Measurements from ENCODE around the gene IL20.

IL20 gene

DNA sequence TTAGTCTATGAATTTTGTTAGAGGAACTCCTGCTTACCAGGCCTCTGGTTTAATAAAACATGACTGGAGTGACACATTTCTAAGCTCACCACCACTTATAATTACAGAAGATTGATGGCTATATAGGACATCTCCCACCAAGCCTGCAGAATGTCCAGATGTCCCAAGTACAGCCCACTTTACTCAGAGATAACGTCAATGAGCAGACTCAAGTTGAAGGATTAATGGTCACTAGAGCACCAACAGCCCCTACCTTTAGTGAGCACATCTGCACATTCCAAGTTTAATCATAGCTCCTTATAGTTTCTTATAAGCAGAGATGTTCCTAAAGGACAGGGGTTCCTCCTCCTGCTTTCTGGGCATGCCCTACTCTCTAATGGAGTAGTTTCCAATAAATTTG lies 37.4 kb upstream of the IL20 start:
- TF ChIP-seq CTCF (conservative IDR thresholded peaks at IDR 0.05; ENCODE audit: low read depth, low read length), result no peak
- no peak for DNase-seq (ENCODE audit: low read depth)
- no peak overlapping the region for H3K4me3 ChIP-seq (ENCODE audit: low read depth, low read length)

- no peak for TF ChIP-seq CTCF (conservative IDR thresholded peaks at IDR 0.05; ENCODE audit: low read depth, low read length)
- no peak for DNase-seq (ENCODE audit: low read depth)
- H3K4me3 ChIP-seq (ENCODE audit: low read depth, low read length), result no peak overlapping the region
These were observed 36.7 kb upstream of the IL20 start for GRCh38 chr1:206828765-206829164.

GRCh38 chr1:206829282-206829681 lies 36.1 kb upstream of the IL20 start:
- TF ChIP-seq CTCF (conservative IDR thresholded peaks at IDR 0.05; ENCODE audit: low read depth, low read length), result no peak
- DNase-seq (ENCODE audit: low read depth), result no peak
- H3K4me3 ChIP-seq (ENCODE audit: low read depth, low read length), result no peak overlapping the region

- no peak for DNase-seq (ENCODE audit: low read depth)
- H3K4me3 ChIP-seq (ENCODE audit: low read depth, low read length), result no peak overlapping the region
- no peak for TF ChIP-seq CTCF (conservative IDR thresholded peaks at IDR 0.05; ENCODE audit: low read depth, low read length)
These were observed 35.5 kb upstream of the IL20 start for GRCh38 chr1:206829875-206830274.

- no peak for TF ChIP-seq CTCF (conservative IDR thresholded peaks at IDR 0.05; ENCODE audit: low read depth, low read length)
- DNase-seq (ENCODE audit: low read depth), result no peak
- no peak overlapping the region for H3K4me3 ChIP-seq (ENCODE audit: low read depth, low read length)
These were observed 33.8 kb upstream of the IL20 start for GRCh38 chr1:206831650-206832049.

- no peak overlapping the region for H3K4me3 ChIP-seq (ENCODE audit: low read depth, low read length)
- TF ChIP-seq CTCF (conservative IDR thresholded peaks at IDR 0.05; ENCODE audit: low read depth, low read length), result no peak
- DNase-seq (ENCODE audit: low read depth), result no peak
These were observed 33.0 kb upstream of the IL20 start for GRCh38 chr1:206832352-206832880.

GRCh38 chr1:206833106-206833680 lies 32.2 kb upstream of the IL20 start:
- H3K4me3 ChIP-seq (ENCODE audit: low read depth, low read length), result no peak overlapping the region
- TF ChIP-seq CTCF (conservative IDR thresholded peaks at IDR 0.05; ENCODE audit: low read depth, low read length), result no peak
- DNase-seq (ENCODE audit: low read depth), result no peak

Data from choroid plexus epithelial cell (primary cell).